GM21390 (cell line): ENCODE data around the gene ADAMTS4.

Source experiments
- ATAC-seq: cut with Tn5 transposase; IDR thresholded peaks from one replicate; pipeline ENCODE4 v1.9.1; 2021; ENCODE audit not compliant: unreplicated experiment

Gene ADAMTS4

DNA sequence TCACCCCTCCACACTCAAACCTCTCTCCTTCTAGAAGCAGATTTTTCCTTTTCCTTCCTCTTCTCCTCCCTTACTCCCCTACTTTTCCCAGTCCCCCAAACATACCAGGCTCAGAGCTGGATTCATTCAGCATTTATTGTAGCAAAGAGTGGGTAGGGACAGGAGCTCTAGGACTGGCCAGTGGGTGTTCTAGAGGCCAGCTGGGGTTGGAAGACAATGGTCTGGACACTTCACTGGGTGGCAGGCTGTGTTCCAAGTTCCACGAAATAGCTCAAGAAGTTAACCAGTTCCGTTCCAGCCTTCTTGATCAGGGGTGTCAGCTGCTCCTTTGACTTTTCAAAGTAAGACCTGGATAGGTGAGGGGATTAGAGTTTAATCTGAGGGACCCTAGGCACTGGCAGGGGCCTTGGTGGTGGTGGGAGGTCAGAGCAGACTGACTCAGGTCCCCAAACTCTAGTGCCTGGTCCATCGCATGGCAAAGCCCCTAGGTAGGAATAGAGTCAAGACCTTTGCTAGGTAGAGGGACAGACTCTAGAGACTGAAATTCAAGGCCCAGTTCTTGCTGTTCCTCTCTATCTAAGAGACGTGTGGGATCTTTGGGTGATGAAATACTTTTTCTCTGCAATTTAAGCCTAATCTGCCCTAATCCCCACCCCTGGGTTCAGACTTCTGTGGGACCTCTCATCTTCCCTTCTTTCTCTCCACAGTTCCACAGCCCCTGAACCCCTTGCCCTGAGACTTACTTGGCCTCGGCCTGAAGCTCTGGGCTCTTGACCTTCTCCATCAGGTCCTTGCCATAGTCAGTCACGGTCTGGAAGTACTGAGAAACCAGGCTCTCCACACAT lies 23.5 kb upstream of the ADAMTS4 start:
- no peak for ATAC-seq

DNA sequence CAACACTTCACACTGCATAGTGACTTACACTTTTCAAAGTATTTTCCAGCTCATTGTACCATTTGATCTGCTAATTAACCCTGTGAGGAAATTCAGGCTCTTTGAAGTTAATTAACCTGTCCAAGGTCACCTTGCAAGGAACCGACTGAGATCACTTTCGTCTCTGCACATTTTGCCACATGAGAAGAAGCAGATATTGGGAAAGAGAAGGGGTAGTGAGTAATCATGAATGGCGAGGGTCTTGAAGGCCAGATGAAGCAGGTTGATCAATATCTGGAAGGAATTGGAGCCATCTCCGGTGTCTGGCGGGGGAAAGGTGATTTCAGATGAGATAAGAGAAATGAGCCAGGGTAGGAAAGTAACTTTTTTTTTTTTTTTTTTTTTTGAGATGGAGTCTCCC lies 21.1 kb upstream of the ADAMTS4 start:
- no peak for ATAC-seq

DNA sequence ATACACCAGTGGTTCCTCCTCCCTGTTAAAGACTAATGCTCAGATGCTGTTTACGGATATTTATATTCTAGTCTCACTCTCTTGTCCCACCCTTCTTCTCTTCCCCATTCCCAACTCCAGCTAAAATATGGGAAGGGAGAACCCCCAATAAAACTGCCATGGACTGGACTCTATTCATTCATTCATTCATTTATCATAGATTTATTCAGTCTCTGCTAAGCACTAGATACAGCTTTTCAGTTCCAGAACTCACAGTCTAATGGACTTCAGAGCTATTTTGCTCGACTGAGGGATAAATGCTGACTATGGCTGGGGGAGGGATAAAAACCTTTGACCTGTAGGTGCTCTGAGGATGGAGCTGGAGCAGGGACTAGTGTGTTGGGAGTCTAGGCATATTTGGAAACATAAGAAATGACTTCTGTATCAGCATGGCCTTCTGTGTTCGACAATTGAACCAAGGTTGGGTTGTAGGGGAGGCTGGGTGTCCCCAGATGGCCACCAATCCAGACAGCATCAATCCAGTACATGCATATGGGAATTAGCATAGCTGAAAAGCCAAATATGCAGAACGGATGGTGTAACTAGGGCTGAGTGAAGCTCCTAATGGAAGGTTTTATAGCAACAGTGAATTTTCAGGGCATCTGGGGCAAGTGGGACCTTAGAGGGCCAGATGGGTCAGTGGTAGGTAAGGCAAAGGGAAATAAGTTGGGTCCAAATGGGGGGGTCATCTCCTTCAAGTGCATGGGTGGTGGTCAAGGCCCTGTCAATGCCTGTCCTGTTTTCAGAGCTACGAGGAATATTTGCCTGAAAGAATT lies 20.4 kb upstream of the ADAMTS4 start:
- ATAC-seq = no peak

DNA sequence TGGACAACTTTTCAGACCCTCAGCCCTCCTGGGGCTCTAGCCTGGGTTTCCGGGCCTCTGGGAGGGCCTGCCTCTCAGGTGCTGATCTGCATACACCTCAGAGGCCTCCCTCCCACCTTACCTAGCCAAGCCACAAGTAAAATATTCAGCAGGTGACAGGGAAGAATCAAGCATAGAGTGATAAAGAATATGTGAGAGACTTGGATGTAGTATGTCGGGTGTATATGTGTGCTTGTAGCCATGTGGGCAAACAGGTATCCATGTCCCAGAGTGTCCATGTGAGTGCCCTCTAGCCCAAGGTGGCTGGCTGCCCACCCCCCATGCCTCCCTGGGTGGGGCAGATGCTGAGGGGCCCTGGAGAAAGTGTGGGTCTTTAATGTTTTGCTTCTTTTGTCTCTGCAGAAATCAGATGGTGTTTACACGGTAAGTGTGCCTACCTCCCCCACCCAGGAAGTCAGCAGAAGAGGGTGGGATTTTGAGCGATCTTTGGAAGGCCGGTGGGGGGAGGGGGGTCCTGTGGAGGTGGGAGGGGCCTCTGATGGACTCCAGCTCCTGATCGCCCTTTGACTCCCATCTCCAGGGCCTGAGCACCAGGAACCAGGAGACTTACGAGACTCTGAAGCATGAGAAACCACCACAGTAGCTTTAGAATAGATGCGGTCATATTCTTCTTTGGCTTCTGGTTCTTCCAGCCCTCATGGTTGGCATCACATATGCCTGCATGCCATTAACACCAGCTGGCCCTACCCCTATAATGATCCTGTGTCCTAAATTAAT lies 19.6 kb upstream of the ADAMTS4 start:
- no peak for ATAC-seq

DNA sequence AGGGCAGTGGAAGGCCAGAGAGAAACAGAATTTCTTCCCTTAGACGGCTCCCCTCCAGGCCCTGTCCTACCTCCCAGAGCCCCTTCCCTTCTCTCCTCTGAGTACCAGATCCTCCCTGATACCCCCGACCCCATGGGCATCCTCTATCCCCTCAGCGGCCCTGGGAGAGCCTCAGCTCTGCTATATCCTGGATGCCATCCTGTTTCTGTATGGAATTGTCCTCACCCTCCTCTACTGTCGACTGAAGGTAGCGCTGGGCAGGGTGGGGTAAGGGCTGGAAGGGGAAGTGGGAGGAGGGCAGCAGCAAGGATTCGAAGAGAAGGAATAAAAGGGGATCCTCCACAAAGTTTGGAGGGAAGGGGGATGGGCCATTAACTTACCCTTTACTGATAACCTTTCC lies 19.0 kb upstream of the ADAMTS4 start:
- no peak for ATAC-seq

DNA sequence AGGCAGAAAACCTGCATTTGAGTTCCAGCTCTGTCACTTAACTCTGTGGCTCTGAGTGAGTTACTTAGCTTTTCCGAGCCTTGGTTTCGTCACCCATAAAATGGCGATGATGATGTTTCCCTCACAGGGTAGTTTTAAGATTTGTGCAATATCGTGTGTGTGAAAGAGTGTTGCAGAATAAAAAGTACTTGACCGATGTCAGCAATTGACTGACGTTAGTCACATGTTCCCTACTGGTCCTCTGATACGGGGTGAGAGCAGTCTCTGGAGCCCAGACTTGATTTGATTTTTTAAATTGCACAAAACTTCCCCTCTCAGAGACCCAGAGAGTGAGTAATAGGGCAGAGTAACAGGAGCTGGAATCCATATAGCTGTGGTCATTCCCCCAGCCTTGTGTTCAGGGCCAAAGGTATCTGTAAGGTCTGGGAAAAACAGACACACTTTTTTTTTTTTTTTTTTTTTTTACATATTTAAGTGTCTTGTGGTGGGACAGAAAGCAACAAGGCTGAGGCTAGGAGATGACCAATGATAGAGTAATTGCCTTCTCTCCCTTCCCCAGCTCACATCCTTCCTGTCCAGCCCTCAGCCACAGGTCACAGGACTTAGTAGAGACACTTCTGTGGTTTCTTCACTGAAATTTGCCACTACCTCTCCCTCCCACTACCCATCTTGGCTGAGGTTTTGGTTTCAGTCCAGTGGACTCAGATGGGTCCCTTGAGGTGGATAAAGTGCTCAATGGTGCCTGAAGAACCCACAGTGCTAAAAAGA lies 18.3 kb upstream of the ADAMTS4 start:
- ATAC-seq = peak; percentile 81

DNA sequence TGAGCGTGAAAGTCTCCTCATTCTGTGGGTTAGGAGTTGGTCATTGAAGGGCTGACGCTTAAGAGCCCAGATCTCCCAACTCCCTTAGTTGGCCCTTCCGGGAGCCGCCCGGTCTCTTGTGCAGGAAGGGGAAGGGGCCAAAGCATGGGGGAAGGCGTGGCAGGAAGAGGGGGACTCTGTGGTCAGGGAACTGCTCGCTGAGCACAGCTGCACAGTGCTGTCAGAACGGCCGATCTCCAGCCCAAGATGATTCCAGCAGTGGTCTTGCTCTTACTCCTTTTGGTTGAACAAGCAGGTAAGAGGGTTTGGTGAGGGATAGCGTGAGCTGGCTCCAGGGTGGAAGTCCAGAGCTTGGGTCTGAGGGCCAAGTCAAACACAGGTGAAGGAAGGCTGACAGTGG lies 16.2 kb upstream of the ADAMTS4 start, which contains the start of gene FCER1G:
FCER1G (plus strand) TSS at position 220 of the 400 bp plus-strand sequence; CDS start at position 247, 27 bp downstream.
- ATAC-seq = no peak

DNA sequence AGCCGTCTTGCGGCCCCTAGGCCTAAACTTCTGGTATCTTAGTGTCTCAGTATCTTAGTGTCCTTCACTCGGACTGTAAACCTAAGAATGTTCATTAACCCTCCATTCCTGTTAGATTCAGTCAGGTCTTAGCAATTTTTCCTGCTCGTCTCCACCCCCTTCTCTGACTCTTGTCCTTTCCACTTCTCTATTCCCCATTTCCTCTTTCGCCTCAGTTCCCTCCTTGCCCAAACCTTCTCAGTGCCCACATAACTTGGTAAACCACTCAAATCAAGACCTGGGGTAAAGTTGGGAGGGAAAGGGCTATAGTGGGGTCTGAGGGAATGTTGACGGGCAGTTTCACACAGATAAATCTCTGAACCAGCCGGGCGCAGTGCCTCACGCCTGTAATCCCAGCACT lies 15.5 kb upstream of the ADAMTS4 start:
- ATAC-seq = no peak

DNA sequence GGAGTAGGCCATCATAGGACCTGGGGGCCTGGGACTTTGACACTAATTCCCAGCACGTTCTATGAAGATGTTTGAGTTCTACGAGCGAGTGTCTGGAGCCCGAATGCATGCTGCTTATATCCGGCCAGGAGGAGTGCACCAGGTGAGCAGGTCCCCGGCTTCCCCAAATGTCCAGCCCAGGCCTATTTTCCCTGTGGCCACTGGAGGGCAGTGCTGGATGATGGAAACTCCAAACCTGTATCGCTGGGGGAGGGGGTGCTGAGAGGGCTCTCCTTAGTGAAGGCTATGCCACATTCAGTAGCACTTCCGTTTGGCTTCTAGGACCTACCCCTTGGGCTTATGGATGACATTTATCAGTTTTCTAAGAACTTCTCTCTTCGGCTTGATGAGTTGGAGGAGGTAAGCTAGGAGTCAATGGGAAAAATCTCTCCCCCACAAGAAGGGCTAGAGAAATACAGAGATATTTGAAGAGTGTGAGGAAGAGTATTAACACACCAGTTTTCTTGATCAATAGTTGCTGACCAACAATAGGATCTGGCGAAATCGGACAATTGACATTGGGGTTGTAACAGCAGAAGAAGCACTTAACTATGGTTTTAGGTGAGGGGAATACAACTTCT lies 11.0 kb upstream of the ADAMTS4 start:
- ATAC-seq = no peak

DNA sequence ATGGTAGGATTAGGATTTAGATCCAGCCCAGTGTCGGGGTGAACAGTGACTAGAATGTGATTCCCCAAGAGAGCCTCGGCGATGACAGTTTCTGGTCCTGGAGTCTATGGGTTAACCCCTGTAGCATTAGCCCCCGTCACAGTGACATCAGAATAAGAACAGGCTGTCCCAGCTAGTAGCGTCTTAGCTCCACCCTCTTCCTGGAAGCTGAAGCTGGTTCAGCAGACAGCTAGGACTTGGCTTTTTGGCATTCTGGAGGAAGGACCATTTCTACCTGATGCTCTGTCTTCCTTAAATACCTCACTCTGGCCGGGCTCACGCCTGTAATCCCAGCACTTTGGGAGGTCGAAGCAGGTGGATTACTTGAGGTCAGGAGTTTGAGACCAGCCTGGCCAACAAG lies 8.3 kb upstream of the ADAMTS4 start:
- no peak for ATAC-seq

DNA sequence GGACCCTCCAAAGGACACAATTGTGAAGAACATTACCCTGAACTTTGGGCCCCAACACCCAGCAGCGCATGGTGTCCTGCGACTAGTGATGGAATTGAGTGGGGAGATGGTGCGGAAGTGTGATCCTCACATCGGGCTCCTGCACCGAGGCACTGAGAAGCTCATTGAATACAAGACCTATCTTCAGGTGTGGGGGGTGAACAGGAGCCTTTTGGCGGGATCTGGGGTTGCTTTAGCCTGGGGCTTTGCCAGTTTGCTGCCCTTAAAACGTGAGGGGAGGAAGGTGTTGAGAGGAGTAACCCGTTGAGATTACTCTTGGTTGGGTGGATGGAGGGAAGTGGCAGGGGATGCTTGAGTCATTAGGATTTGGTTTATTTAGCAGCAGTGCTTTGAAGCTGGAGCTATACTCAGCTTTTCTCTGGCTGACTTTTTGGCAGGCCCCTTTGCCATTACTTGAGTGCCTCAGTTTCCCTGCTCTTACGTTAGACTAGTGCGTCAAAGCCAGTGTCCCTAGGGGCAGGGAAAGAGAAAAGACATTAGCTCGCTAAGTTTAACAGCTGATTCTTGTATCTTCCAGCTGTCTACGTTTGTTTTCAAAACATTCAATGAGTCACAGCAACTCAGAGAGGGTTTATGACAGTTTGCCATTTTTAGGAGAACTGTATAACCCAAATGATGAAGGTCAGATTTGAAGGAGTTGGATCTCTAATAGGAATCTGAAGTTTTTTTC lies 7.7 kb upstream of the ADAMTS4 start:
- no peak for ATAC-seq

DNA sequence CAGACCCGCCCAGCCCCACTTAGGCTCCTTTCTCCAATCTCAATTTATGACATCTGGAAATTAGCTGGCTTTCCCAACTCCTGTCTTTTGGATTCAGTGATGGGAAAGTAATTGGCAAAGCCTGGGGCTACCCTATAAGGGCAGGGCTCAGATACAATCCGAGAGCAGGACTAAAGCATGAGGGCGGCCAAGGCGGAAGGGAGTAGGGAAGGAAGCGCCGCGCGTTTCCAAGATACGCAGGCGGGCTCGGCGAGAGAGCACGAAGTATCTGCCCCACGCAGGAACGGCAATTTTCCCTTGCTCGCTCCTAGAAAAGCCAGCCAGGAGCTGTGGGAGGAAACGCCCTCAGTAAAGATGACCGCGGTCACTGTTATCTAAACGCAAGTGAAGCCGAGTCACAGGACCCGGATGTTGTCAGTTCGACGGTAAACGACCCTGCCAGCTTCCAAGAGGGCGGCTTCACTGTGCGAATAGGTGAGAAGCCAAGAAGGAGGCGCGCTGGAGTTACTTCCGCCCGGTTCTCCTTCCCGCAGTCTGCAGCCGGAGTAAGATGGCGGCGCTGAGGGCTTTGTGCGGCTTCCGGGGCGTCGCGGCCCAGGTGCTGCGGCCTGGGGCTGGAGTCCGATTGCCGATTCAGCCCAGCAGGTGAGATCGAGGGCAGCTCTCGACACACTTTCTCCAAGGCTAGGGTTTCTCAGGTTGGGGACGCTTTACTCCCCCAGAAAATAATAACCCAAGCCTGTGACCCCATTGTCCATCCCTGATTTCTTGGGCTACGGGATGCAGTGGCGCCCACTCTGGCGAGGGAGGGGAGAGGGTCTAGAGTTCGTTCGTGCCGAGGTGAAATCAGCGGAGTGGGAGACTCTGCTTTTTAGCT lies 3.2 kb upstream of the ADAMTS4 start, which contains the start of gene NDUFS2:
NDUFS2 (plus strand) TSS at position 532 of the 877 bp plus-strand sequence; CDS start at position 551, 19 bp downstream.
- peak; percentile 98 for ATAC-seq

DNA sequence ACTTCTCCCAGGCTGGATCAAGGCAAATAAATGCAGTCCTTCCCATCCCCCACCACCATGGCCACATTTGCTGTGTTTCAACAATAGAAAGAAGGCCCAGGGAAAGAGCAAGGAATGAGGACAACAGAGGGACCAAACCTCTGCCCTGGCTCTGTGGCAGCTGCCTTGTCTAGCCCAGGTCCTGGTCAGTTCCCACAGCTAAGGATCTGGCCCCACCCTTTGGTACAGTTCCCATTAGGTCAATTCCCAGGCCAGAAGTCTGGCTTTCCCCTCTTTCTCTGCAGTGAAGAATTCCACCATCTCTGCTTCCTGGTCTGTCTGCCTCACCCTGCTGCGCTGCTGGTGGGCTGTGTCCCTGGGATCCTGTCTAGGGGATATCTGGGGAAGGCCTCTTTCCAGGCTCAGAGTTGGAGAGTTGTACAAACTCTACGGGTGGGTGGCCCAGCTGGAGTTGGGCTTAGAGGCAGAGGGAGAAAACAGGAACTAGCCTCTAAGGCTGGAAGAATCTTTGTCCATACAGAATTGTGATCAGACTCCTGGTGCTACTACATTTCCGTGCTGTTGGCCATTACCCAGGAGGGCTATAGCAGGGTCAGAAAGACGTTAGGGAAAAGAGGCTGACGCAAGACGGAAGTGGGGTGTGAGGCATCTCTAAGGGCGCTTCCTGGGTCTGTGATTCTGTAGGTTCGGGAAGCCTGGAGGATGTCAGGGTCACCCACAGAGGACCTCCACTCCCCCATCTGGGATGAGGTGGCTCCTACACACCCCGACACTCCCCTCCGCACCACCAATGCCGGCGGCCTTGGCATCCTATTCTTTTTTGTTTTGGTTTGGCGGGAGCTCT lies 2.4 kb upstream of the ADAMTS4 start:
- no peak for ATAC-seq

DNA sequence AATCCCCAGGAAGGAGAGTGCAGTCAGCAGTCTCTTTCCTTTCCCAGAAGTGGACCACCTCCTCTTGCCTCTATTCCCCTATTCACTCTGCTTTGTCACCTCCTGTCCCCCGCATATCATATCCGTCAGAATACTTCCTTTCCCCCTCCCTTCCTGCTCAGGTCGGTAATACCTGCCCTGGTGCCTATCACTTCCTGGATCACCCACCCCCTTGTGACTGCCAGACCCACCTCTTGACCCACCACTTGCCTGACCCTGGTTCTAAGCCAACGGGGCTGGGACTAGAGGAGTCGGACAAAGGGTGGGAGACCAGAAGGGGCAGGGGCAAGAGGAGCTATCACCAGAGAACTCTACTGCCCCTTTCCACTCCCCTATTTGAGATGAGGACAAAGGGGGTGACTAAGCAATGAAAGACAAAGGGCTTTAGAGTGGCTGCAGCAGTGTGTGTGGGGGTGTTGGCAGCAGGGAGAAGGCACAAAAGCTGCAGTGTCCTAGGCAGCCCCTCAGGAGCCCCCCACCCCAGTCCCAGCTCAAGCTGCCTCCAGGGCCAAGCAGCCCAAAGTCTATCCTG lies 1.7 kb upstream of the ADAMTS4 start:
- no peak for ATAC-seq

DNA sequence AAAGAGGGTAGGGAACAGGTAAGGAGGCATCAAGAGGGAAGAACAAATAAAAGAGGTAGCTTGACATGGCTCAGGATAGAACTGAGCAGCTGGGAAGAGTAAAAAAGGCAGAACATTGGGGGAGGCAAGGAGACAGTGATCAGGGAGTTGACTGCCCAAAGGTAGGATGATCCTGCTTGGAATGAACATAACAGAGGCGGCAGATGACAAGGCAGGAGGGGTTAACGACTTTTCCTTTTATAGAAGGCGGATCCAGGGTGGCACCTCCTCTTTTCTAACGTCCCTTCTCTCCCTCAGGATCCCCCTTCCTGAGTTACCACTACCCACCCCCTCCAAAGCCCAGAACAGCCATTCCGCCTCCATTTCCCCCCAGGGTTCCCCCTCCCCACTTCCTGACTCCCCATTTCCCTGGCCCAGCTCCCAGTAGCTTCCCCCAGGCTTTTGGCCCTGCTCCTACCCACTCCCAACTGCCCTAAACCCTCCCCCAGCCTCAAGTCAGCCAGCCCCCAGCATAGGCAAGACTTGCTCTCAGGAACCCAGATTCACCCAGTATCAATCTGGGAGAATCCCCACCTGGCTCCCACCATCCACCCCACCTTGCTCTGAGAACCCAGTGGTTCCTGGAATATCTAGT lies 769 bp upstream of the ADAMTS4 start:
- no peak for ATAC-seq

DNA sequence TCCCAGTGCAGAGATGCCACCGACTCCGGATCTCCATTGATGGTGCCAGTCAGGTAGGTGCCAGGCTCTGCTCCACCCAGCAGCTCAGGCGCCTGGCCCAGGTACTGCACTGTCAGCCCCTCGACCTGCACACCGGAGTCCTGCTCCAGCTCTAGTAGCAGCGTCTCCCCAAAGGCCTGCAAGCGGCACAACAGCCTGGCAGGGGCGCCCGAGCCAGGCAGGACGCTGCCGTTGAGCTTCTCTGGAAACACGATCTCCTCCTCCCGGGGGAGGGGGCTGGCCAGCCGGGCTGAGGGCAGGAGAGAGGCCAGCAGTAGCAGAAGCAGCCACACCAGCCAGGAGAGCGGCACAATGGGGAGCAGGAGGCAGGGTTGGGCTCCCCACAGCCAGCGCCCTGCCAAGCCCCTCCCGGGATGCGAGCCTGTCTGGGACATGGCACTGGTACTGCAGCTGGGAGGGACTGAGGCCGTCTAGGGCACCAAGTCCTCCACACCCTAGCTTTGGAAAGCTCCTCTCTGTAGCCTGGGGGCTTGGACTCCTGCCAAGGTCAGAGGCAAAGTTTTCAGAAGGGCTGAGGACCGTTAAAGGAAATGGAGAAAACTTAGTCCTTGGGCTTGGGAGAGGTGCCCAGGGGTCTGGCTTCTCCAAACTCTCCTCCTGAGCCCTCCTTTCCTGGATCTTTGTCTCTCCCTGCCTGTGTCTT lies 509 bp downstream of the ADAMTS4 start:
- ATAC-seq = no peak
